HEK293 (cell line): ENCODE data around the gene ARSB.

Experiments used
- CTCF ChIA-PET: fragments of 350-600 bp; formaldehyde crosslinking; extraction: SDS; loops from one replicate; lab custom pipeline; 2021; ENCODE audit warnings: antibody characterized with exemption; lab: Yijun Ruan, JAX
- POLR2A ChIA-PET: fragments of 300-600 bp; formaldehyde crosslinking; extraction: SDS; loops from one replicate; lab custom pipeline; 2020; ENCODE audit warnings: antibody characterized with exemption, inconsistent platforms; lab: Yijun Ruan, JAX
- H3K27ac ChIP-seq: fragments of 200-500 bp; sonication (Bioruptor generic); 2 replicates; pipeline ENCODE4 v1.5.1; 2014; ENCODE audit warnings: low read depth, low read length, control low read depth, inconsistent platforms; ENCODE audit errors: extremely low read depth
- H3K36me3 ChIP-seq, 2 experiments: fragments of 200-500 bp in 1 of 2; sonication (Bioruptor generic) in 1 of 2; 1 replicate in 1 of 2; 2 replicates in 1 of 2; pipeline ENCODE4 v1.5.1; 2014 to 2017; ENCODE audit warnings: inconsistent platforms in 2 of 2, low read length in 2 of 2; ENCODE audit not compliant: control insufficient read depth in 2 of 2, insufficient read depth in 1 of 2
- H3K4me1 ChIP-seq: fragments of 200-500 bp; sonication (Bioruptor generic); 2 replicates; pipeline ENCODE4 v1.5.1; 2014; ENCODE audit warnings: mild to moderate bottlenecking, low read length, inconsistent platforms; ENCODE audit not compliant: control insufficient read depth, insufficient read depth
- H3K4me3 ChIP-seq: 2 replicates; pipeline ENCODE4 v1.5.1; 2011; ENCODE audit warnings: low read depth, mild to moderate bottlenecking, control low read depth, low read length, moderate library complexity
- H3K9me3 ChIP-seq: fragments of 200-500 bp; sonication (Bioruptor generic); 2 replicates; pipeline ENCODE4 v1.5.1; 2014; ENCODE audit warnings: low read depth, low read length, inconsistent platforms; ENCODE audit not compliant: control insufficient read depth, insufficient read depth
- BCL6B ChIP-seq: fragments of 450-650 bp; formaldehyde crosslinking; IDR thresholded peaks from 2 replicates; pipeline ENCODE4 v1.5.1; 2017; ENCODE audit warnings: missing biosample characterization, missing genetic modification characterization
- CTCF ChIP-seq: fragments of 450-650 bp; formaldehyde crosslinking; IDR thresholded peaks from 2 replicates; pipeline ENCODE4 v1.5.1; 2016; ENCODE audit warnings: missing biosample characterization, missing genetic modification characterization
- EGR2 ChIP-seq: fragments of 450-650 bp; formaldehyde crosslinking; IDR thresholded peaks from 2 replicates; pipeline ENCODE4 v1.5.1; 2016; ENCODE audit warnings: low read depth, missing biosample characterization, missing genetic modification characterization
- FEZF1 ChIP-seq: fragments of 450-650 bp; formaldehyde crosslinking; IDR thresholded peaks from 2 replicates; pipeline ENCODE4 v1.5.1; 2016; ENCODE audit warnings: missing biosample characterization, missing genetic modification characterization
- MYNN ChIP-seq: fragments of 450-650 bp; formaldehyde crosslinking; IDR thresholded peaks from 2 replicates; pipeline ENCODE4 v1.5.1; 2016; ENCODE audit warnings: missing biosample characterization, missing genetic modification characterization, borderline replicate concordance
- OVOL3 ChIP-seq: fragments of 450-650 bp; formaldehyde crosslinking; IDR thresholded peaks from 2 replicates; pipeline ENCODE4 v1.5.1; 2016; ENCODE audit warnings: missing biosample characterization, missing genetic modification characterization
- REPIN1 ChIP-seq: fragments of 450-650 bp; formaldehyde crosslinking; IDR thresholded peaks from 2 replicates; pipeline ENCODE4 v1.5.1; 2017; ENCODE audit warnings: missing biosample characterization, missing genetic modification characterization, low read depth
- SCRT1 ChIP-seq: fragments of 450-650 bp; formaldehyde crosslinking; IDR thresholded peaks from 2 replicates; pipeline ENCODE4 v1.5.1; 2016; ENCODE audit warnings: missing biosample characterization, missing genetic modification characterization, borderline replicate concordance
- SETDB1 ChIP-seq: IDR thresholded peaks from one replicate; pipeline ENCODE4 v1.6.1; 2017; ENCODE audit warnings: mild to moderate bottlenecking, low read length, moderate library complexity, mixed read lengths; ENCODE audit not compliant: insufficient read length
- YY1 ChIP-seq: fragments of 450-650 bp; formaldehyde crosslinking; IDR thresholded peaks from 2 replicates; pipeline ENCODE4 v1.5.1; 2018; ENCODE audit warnings: missing biosample characterization, missing genetic modification characterization
- ZFP3 ChIP-seq: fragments of 450-650 bp; formaldehyde crosslinking; IDR thresholded peaks from 2 replicates; pipeline ENCODE4 v1.5.1; 2016; ENCODE audit warnings: low read depth, missing biosample characterization, missing genetic modification characterization
- ZNF10 ChIP-seq: fragments of 450-650 bp; formaldehyde crosslinking; IDR thresholded peaks from 2 replicates; pipeline ENCODE4 v1.5.1; 2017; ENCODE audit warnings: missing biosample characterization, missing genetic modification characterization
- ZNF114 ChIP-seq: fragments of 450-650 bp; formaldehyde crosslinking; IDR thresholded peaks from 2 replicates; pipeline ENCODE4 v1.5.0; 2017; ENCODE audit warnings: missing biosample characterization, missing genetic modification characterization
- ZNF175 ChIP-seq: fragments of 450-650 bp; formaldehyde crosslinking; IDR thresholded peaks from 2 replicates; pipeline ENCODE4 v1.5.1; 2016; ENCODE audit warnings: missing biosample characterization, missing genetic modification characterization
- ZNF214 ChIP-seq: fragments of 450-650 bp; formaldehyde crosslinking; IDR thresholded peaks from 2 replicates; pipeline ENCODE4 v1.5.1; 2017; ENCODE audit warnings: missing biosample characterization, mild to moderate bottlenecking, missing genetic modification characterization, borderline replicate concordance
- ZNF24 ChIP-seq: fragments of 450-650 bp; formaldehyde crosslinking; IDR thresholded peaks from 2 replicates; pipeline ENCODE4 v1.5.1; 2016; ENCODE audit warnings: missing biosample characterization, missing genetic modification characterization
- ZNF26 ChIP-seq: fragments of 450-650 bp; formaldehyde crosslinking; IDR thresholded peaks from 2 replicates; pipeline ENCODE4 v1.5.1; 2016; ENCODE audit warnings: missing biosample characterization, missing genetic modification characterization
- ZNF302 ChIP-seq: fragments of 450-650 bp; formaldehyde crosslinking; IDR thresholded peaks from 2 replicates; pipeline ENCODE4 v1.5.1; 2016; ENCODE audit warnings: missing biosample characterization, missing genetic modification characterization, low read depth
- ZNF366 ChIP-seq: fragments of 450-650 bp; formaldehyde crosslinking; conservative IDR thresholded peaks from 2 replicates; pipeline ENCODE4 v1.5.1; 2016; ENCODE audit warnings: missing biosample characterization, missing genetic modification characterization
- ZNF473 ChIP-seq: fragments of 450-650 bp; formaldehyde crosslinking; IDR thresholded peaks from 2 replicates; pipeline ENCODE4 v1.5.1; 2017; ENCODE audit warnings: missing biosample characterization, missing genetic modification characterization
- ZNF501 ChIP-seq: fragments of 450-650 bp; formaldehyde crosslinking; IDR thresholded peaks from 2 replicates; pipeline ENCODE4 v1.5.1; 2016; ENCODE audit warnings: missing biosample characterization, missing genetic modification characterization
- ZNF529 ChIP-seq: fragments of 450-650 bp; formaldehyde crosslinking; IDR thresholded peaks from 2 replicates; pipeline ENCODE4 v1.5.1; 2017; ENCODE audit warnings: missing genetic modification characterization, missing biosample characterization; ENCODE audit not compliant: insufficient replicate concordance
- ZNF560 ChIP-seq: fragments of 450-650 bp; formaldehyde crosslinking; IDR thresholded peaks from 2 replicates; pipeline ENCODE4 v1.5.1; 2017; ENCODE audit warnings: missing biosample characterization, missing genetic modification characterization, borderline replicate concordance
- ZNF585B ChIP-seq: fragments of 450-650 bp; formaldehyde crosslinking; IDR thresholded peaks from 2 replicates; pipeline ENCODE4 v1.5.1; 2016; ENCODE audit warnings: missing biosample characterization, missing genetic modification characterization
- ZNF621 ChIP-seq: fragments of 450-650 bp; formaldehyde crosslinking; IDR thresholded peaks from 2 replicates; pipeline ENCODE4 v1.5.1; 2017; ENCODE audit warnings: missing biosample characterization, missing genetic modification characterization
- ZNF624 ChIP-seq: fragments of 450-650 bp; formaldehyde crosslinking; IDR thresholded peaks from 2 replicates; pipeline ENCODE4 v1.5.1; 2017; ENCODE audit warnings: missing biosample characterization, missing genetic modification characterization
- ZNF626 ChIP-seq: fragments of 450-650 bp; sonication (Bioruptor Pico); formaldehyde crosslinking; IDR thresholded peaks from 2 replicates; pipeline ENCODE4 v1.5.1; 2018; ENCODE audit warnings: missing biosample characterization, missing genetic modification characterization, inconsistent platforms
- ZNF677 ChIP-seq: fragments of 450-650 bp; IDR thresholded peaks from 2 replicates; pipeline ENCODE4 v1.5.0; 2018; ENCODE audit warnings: missing biosample characterization, mild to moderate bottlenecking, missing genetic modification characterization, moderate library complexity
- ZNF792 ChIP-seq: fragments of 450-650 bp; formaldehyde crosslinking; IDR thresholded peaks from 2 replicates; pipeline ENCODE4 v1.5.1; 2016; ENCODE audit warnings: missing biosample characterization, missing genetic modification characterization
- ZNF830 ChIP-seq: fragments of 450-650 bp; IDR thresholded peaks from 2 replicates; pipeline ENCODE4 v1.5.0; 2018; ENCODE audit warnings: missing biosample characterization, missing genetic modification characterization, low read depth, mild to moderate bottlenecking, moderate library complexity

ARSB gene

GRCh38 chr5:78761840-78762239 is 223.3 kb downstream of the ARSB start:
- ChIA-PET CTCF (no interaction called here), POLR2A (no interaction called here)
- Histone ChIP-seq H3K4me3 (no peak overlapping the region), H3K4me1 (peaks cover 6% of the 10 kb centered on the region; the same call in 1 of the 2 replicates), H3K9me3 (no peaks in the 10 kb centered on the region), H3K36me3 (no peaks in the 10 kb centered on the region), H3K27ac (no peak overlapping the region)
- TF ChIP-seq ZNF501 (tag by site-specific recombination) (no peak), ZNF10 (tag by site-specific recombination) (no peak), BCL6B (tag by site-specific recombination) (no peak), ZNF626 (tag by site-specific recombination) (no peak), ZNF830 (no peak), ZNF529 (tag by site-specific recombination) (no peak), ZNF792 (tag by site-specific recombination) (no peak), SETDB1 (no peak), ZNF114 (no peak), MYNN (no peak), ZNF366 (no peak), ZNF175 (tag by site-specific recombination) (no peak), ZNF26 (tag by site-specific recombination) (no peak)

- TF ChIP-seq ZNF24 (tag by site-specific recombination) (no peak), ZNF677 (tag by site-specific recombination) (no peak)
- Histone ChIP-seq H3K9me3 (no peaks in the 10 kb centered on the region), H3K4me1 (peaks cover 6% of the 10 kb centered on the region; the same call in 1 of the 2 replicates), H3K27ac (no peak overlapping the region), H3K4me3 (no peak overlapping the region), H3K36me3 (no peaks in the 10 kb centered on the region)
- ChIA-PET POLR2A (no interaction called here), CTCF (interaction anchor here (0.5 to 1.3 kb wide), 9 partner anchors 9 to 1005 kb away, joined by 3 to 5 read pairs (median 3); no protein-coding TSS in a partner anchor)
Measured at GRCh38 chr5:78760770-78761169, 224.3 kb downstream of the ARSB start.

GRCh38 chr5:78760366-78760765 is 224.7 kb downstream of the ARSB start:
- Histone ChIP-seq H3K36me3 (no peaks in the 10 kb centered on the region), H3K9me3 (no peaks in the 10 kb centered on the region), H3K27ac (no peak overlapping the region), H3K4me3 (no peak overlapping the region), H3K4me1 (peaks cover 6% of the 10 kb centered on the region; the same call in 1 of the 2 replicates)
- ChIA-PET POLR2A (no interaction called here), CTCF (interaction anchor here (0.5 to 1.3 kb wide), 5 partner anchors 11 to 1514 kb away, joined by 3 to 4 read pairs (median 3); no protein-coding TSS in a partner anchor)
- TF ChIP-seq ZNF214 (no peak), FEZF1 (no peak), ZNF621 (tag by site-specific recombination) (no peak), ZNF624 (no peak), OVOL3 (tag by site-specific recombination) (no peak), ZFP3 (tag by site-specific recombination) (no peak), ZNF302 (tag by site-specific recombination) (no peak), ZNF473 (no peak), YY1 (tag by site-specific recombination) (no peak), SCRT1 (no peak), ZNF560 (no peak), CTCF (tag by site-specific recombination) (no peak), ZNF24 (tag by site-specific recombination) (no peak), EGR2 (tag by site-specific recombination) (no peak), REPIN1 (no peak), ZNF585B (tag by site-specific recombination) (no peak)
